CD4-positive, alpha-beta T cell (primary cell): ENCODE results near the gene SCN3A. TPM values are rescaled to one million over a fixed set of nuclear protein-coding genes. Genes with fewer than 3 reads are reported as not detected.

Source experiments
- ATAC-seq: fragments of 200-7000 bp; cut with Tn5 transposase; one replicate; pipeline ENCODE4 v1.10.0; 2022; ENCODE audit warnings: mild to moderate bottlenecking; ENCODE audit not compliant: poor library complexity
- CTCF ChIA-PET: fragments of 350-600 bp; sonication (Branson Sonifier 250); formaldehyde crosslinking; loops from one replicate; lab custom pipeline; 2021; ENCODE audit warnings: antibody characterized with exemption, inconsistent platforms; lab: Charles Lee
- POLR2A ChIA-PET: fragments of 350-600 bp; sonication (Branson Sonifier 250); formaldehyde crosslinking; loops from one replicate; lab custom pipeline; 2021; ENCODE audit warnings: antibody characterized with exemption, inconsistent platforms; lab: Charles Lee
- DNase-seq, 14 experiments: peaks; one replicate each; pipeline ENCODE4 v3.0.0-alpha.2; 2013 to 2020; ENCODE audit warnings: mixed read lengths in 2 of 14
- H3K27ac ChIP-seq, 2 donors: one replicate each; pipeline versions ENCODE4 v1.5.1 to v1.7.0; 2013; ENCODE audit warnings: low read length in 2 of 2, low read depth in 1 of 2, mild to moderate bottlenecking in 1 of 2
- H3K27me3 ChIP-seq, 2 experiments: 1 replicate in 1 of 2; 2 replicates in 1 of 2; pipeline versions ENCODE4 v1.6.1 to v1.7.0; 2013; ENCODE audit warnings: low read length in 2 of 2, control low read depth in 1 of 2, mild to moderate bottlenecking in 1 of 2, moderate library complexity in 1 of 2; ENCODE audit not compliant: insufficient read depth in 2 of 2, control insufficient read depth in 1 of 2
- H3K36me3 ChIP-seq: one replicate; pipeline ENCODE4 v1.6.1; 2013; ENCODE audit warnings: low read length, control low read depth; ENCODE audit not compliant: insufficient read depth
- H3K4me1 ChIP-seq: one replicate; pipeline ENCODE4 v1.6.1; 2013; ENCODE audit warnings: low read length, control low read depth; ENCODE audit not compliant: insufficient read depth
- H3K4me3 ChIP-seq: one replicate; pipeline ENCODE4 v1.5.1; 2013; ENCODE audit warnings: mild to moderate bottlenecking, low read length, moderate library complexity
- H3K9me3 ChIP-seq, 2 experiments: 1 replicate in 1 of 2; 2 replicates in 1 of 2; pipeline versions ENCODE4 v1.6.1 to v1.7.0; 2013; ENCODE audit warnings: low read length in 2 of 2, mild to moderate bottlenecking in 2 of 2, control low read depth in 1 of 2, moderate library complexity in 1 of 2; ENCODE audit not compliant: control insufficient read depth in 1 of 2, insufficient read depth in 1 of 2
- H3K27ac Mint-ChIP-seq: one replicate; pipeline ENCODE4 v1.8.0; 2020; ENCODE audit warnings: mixed read lengths
- H3K27me3 Mint-ChIP-seq: one replicate; pipeline ENCODE4 v1.8.0; 2021; ENCODE audit warnings: mixed read lengths
- H3K36me3 Mint-ChIP-seq: one replicate; pipeline ENCODE4 v1.8.0; 2021; ENCODE audit warnings: low read depth, mixed read lengths
- H3K4me1 Mint-ChIP-seq: one replicate; pipeline ENCODE4 v1.8.0; 2021; ENCODE audit warnings: low read depth, mixed read lengths
- H3K4me3 Mint-ChIP-seq: one replicate; pipeline ENCODE4 v1.8.0; 2020; ENCODE audit warnings: mild to moderate bottlenecking, mixed read lengths
- H3K9me3 Mint-ChIP-seq: one replicate; pipeline ENCODE4 v1.8.0; 2020; ENCODE audit warnings: mixed read lengths
- CTCF ChIP-seq: fragments of 200-600 bp; IDR thresholded peaks from one replicate; pipeline ENCODE4 v1.8.0; 2022; ENCODE audit warnings: antibody characterized with exemption, mild to moderate bottlenecking
- intact Hi-C, 2 experiments: fragments of 100-400 bp; cut with DNase I in 1 of 2; cut with micrococcal nuclease in 1 of 2; formaldehyde crosslinking; loops; one replicate each; pipeline versions ENCODE4 v1.15.1 to v1.9.0; 2023 to 2025; cut with DNase I, micrococcal nuclease
- total RNA-seq, 174 experiments: library from RNA in 2 of 174; stranded (reverse) in 2 of 174; gene quantifications; one replicate each; pipeline ENCODE4 v1.2.3 and lab custom pipeline; 2021 to 2026

The SCN3A gene
- total RNA-seq, 2 experiments from 2014 or later: not detected

- POLR2A ChIA-PET: no interaction called here
Measured at GRCh38 chr2:165239856-165240515, 36.1 kb upstream of the SCN3A start.

GRCh38 chr2:165239230-165239629 lies 35.4 kb upstream of the SCN3A start, which contains the start of gene SCN2A:
TSS of gene SCN2A (plus strand) at chr2:165239414. CDS start at chr2:165295824, 56,410 bp downstream.
- Histone ChIP-seq H3K4me1 (no peaks in the 10 kb centered on the region), H3K9me3 (no peaks in the 10 kb centered on the region), H3K27me3 (no peaks in the 10 kb centered on the region), H3K36me3 (no peaks in the 10 kb centered on the region), H3K27ac (no peak within 1 kb of the TSS), H3K4me3 (no peak within 1 kb of the TSS)
- Mint-ChIP-seq H3K36me3 (no peaks in the 10 kb centered on the region), H3K4me1 (no peaks in the 10 kb centered on the region), H3K9me3 (peaks cover 3% of the 10 kb centered on the region), H3K27me3 (peaks cover 8% of the 10 kb centered on the region), H3K27ac (no peak within 1 kb of the TSS), H3K4me3 (no peak within 1 kb of the TSS)
- no peak for ATAC-seq
- ChIA-PET CTCF (no interaction called here), POLR2A (no interaction called here)
- peak; percentile 34 for TF ChIP-seq CTCF
- intact Hi-C loops: loop anchor here in 1 of 2 experiments (5.0 kb wide), 1 partner anchor 633 kb away; no protein-coding TSS in a partner anchor
- peak in 3 of 14 experiments; percentile 7 to 34 (median 20) for DNase-seq

More at GRCh38 chr2:165239856-165240515, 36.1 kb upstream of the SCN3A start:
- Mint-ChIP-seq H3K27ac (no peak overlapping the region), H3K4me1 (no peaks in the 10 kb centered on the region), H3K36me3 (no peaks in the 10 kb centered on the region), H3K4me3 (no peak overlapping the region), H3K9me3 (peaks cover 3% of the 10 kb centered on the region), H3K27me3 (peaks cover 8% of the 10 kb centered on the region)
- DNase-seq: no peak
- intact Hi-C loops: loop anchor here in 1 of 2 experiments (5.0 kb wide), 1 partner anchor 632 kb away; no protein-coding TSS in a partner anchor
- Histone ChIP-seq H3K4me1 (no peaks in the 10 kb centered on the region), H3K36me3 (no peaks in the 10 kb centered on the region), H3K9me3 (no peaks in the 10 kb centered on the region), H3K27ac (no peak overlapping the region), H3K4me3 (no peak overlapping the region), H3K27me3 (no peaks in the 10 kb centered on the region)
- ATAC-seq: no peak
- TF ChIP-seq CTCF: no peak
- CTCF ChIA-PET: no interaction called here

- no peak for ATAC-seq
- POLR2A ChIA-PET: no interaction called here
- Histone ChIP-seq H3K9me3 (no peaks in the 10 kb centered on the region), H3K4me1 (no peaks in the 10 kb centered on the region), H3K27me3 (no peaks in the 10 kb centered on the region), H3K27ac (no peak overlapping the region), H3K36me3 (no peaks in the 10 kb centered on the region), H3K4me3 (no peak overlapping the region)
- DNase-seq: peak in 2 of 14 experiments; percentile 12 to 17
- Mint-ChIP-seq H3K27me3 (peaks cover 8% of the 10 kb centered on the region), H3K9me3 (peaks cover 3% of the 10 kb centered on the region), H3K36me3 (no peaks in the 10 kb centered on the region), H3K4me3 (no peak overlapping the region), H3K4me1 (no peaks in the 10 kb centered on the region), H3K27ac (no peak overlapping the region)
- CTCF ChIA-PET: no interaction called here
- TF ChIP-seq CTCF: no peak
- intact Hi-C loops: loop anchor here in 1 of 2 experiments (5.0 kb wide), 1 partner anchor 634 kb away; no protein-coding TSS in a partner anchor
Measured at GRCh38 chr2:165238295-165238694, 34.4 kb upstream of the SCN3A start.
